Fibroblast of skin of abdomen (primary cell): ENCODE data around the gene STAT3.
"Not testable (repeated sequence)": the region's sequence is repeated elsewhere in the genome, so short reads cannot be mapped to it uniquely, and the experiment has no call there.

Experiments
- DNase-seq: peaks from one replicate; pipeline ENCODE4 v3.0.0-alpha.2; 2013

Gene STAT3

DNA sequence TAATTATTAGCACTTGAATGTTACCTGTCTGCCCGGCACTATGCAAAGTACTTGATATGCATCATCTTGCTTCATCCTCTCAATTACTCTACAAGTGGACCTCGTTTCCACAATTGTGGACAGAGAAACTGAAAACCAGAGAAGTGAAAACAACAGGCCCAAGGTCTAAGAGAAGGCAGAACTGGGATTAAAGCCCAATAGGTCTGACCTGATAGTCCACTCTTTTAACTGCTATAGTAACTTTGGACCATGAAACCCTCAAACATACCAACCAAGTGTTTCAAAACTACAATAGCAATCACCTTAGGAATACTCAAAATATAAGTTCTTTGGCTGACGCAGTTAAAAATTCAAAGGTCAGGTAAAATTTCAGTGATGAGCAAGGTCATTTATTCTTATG lies 7.3 kb downstream of the STAT3 start:
- no peak for DNase-seq

DNA sequence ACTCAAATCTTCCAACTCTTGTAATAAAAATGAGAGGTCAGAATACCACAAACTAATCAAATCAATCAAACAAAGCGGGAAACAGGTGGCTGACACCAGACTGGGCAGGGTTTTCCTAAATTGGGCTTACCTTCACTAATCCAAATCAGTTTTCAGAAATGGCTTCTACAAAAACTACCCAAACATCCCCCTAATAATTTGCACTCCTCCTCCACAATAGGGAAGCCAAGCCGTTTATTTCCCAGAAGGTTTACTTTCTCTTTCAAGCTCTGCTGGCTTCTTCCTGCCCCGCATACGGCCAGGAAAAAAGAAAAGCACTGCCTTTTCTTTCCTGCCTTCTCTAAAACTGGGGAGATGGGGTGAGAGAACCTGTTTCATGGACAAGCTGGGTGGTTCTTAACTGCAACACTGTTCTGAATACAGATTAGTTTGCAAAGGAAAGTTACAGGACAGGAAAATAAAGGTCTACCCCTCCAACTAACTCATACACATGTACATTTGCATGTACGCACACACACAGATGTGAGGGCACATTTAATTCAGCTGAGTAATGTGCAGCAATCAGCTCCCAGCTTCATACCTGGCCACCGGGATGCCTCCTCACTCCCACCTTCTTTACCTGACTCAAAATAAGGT lies 9.2 kb downstream of the STAT3 start:
- no peak for DNase-seq

DNA sequence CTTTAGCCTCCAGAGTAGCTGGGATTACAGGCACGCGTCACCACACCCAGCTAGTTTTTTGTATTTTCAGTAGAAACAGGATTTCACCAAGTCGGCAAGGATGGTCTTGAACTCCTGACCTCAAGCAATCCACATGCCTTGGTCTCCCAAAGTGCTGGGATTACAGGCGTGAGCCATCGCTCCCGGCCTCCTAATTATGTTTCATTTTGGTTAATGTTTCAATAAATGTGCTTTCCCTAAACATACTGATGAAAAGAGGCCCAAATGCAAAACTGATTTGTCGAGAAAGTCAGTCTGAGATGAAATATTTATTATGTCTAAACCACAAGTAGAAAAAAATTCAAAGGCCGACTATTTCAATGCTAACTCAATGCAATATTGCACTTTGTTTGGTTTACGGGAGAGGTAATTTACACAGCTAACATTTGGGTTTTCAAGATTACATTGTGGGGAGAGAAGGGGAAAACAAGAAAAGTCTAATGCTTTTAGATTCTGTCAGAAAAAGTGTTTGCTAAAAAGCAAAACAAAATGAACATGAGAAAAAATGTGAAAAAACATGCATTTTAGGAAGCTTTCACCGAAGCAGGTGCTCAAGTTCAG lies 9.8 kb downstream of the STAT3 start:
- no peak for DNase-seq

DNA sequence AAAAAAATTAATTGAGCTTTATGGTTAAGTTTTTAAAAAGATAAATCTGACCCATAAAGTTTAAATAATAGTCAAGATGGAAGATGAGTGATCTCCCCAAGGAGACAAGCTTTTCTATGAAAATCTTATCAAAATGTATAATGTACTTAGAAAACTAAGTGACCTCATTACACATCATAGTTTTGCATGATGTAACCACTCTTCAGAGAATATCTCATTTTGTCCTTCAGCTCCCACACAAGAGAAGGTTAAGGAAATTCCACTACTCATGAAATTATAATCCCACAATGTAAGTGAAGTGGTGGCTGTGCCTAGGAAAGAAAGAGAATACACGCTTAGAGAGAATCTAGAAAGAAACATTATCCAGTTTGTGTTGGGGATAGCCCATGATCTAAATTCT lies 14.3 kb downstream of the STAT3 start:
- DNase-seq = no peak

DNA sequence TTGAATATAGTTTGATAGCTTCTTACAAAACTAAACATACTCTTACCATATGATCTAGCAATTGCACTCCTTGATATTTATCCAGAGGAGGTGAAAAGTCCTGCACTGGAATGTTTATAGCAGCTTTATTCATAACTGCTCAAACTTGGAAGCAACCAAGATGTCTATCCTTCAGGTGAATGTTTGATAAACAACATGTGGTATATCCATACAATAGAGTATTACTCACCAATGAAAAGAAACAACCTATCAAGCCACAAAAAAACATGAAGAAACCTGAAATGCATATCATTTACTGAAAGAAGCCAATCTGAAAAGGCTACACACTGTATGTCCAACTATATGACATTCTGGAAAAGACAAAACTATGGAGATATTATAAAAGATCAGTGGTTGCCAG lies 16.1 kb downstream of the STAT3 start:
- DNase-seq = no peak

DNA sequence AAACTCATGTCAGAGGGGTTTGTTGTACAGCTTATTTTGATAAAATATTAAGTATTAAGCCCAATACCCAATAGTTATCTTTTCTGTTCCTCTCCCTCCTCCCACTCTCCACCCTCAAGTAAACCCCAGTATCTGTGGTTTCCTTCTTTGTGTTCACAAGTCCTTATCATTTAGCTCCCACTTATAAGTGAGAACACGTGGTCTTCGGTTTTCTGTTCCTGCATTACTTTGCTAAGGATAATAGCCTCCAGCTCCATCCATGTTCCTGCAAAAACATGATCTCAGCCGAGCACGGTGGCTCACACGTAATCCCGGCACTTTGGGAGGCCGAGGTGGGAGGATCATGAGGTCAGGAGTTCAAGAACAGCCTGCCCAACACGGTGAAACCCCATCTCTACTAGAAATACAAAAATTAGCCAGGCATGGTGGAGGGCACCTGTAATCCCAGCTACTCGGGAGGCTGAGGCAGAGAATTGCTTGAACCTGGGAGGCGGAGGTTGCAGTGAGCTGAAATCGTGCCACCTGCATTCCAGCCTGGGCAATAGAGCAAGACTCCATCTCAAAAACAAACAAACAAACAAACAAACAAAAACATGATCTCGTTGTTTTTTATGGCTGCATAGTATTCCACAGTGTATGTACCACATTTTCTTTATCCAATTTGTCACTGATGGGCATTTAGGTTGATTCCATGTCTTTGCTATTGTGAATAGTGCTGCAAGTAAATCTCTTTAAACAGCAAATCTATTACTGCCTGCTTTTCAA lies 19.3 kb downstream of the STAT3 start:
- not testable (repeated sequence) for DNase-seq

DNA sequence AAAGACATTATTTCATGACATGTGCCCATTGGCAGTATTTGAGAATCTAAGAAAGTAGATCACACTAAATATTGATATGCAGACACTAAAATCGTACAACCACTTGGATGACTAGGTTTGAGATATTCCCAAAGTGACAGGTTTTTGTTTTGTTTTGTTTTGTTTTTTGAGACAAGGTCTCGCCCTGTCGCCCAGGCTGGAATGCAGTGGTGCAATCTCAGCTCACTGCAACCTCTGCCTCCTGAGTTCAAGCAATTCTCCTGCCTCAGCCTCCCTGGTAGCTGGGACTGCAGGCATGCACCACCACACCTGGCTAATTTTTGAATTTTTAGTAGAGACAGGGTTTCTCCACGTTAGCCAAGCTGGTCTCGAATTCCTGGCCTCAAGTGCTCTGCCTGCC lies 19.9 kb downstream of the STAT3 start:
- not testable (repeated sequence) for DNase-seq

DNA sequence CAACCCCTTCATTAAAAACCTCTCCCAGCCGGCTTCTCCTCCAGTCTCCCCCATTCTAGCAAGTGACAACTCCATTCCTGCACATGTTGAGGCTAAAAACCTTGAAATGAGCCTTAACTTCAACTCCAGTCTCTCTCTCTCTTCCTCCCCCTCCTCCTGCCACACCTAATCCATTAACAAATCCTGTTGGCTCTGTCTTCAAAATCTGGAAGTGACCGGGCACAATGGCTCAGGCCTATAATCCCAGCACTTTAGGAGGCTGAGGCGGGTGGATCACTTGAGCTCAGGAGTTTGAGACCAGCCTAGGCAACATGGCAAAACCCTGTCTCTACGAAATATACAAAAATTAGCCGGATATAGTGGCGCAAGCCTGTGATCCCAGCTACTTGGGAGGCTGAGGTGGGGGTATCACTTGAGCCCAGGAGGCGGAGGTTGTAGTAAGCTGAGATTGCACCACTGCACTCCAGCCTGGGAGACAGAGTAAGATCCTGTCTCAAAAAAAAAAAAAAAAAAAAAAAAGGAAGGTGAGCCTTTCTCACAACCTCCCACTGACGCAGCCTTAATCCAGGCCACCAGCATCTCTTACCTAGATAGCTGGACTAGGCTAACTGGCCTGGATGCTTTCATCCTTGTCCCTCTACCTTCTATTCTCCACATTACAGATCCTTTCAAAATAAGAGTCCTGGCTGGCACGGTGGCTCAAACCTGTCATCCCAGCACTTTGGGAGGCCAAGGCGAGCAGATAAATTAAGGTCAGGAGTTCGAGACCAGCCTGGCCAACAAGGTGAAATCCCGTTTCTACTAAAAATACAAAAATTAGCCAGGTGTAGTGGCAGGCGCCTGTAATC lies 21.8 kb downstream of the STAT3 start:
- not testable (repeated sequence) for DNase-seq

DNA sequence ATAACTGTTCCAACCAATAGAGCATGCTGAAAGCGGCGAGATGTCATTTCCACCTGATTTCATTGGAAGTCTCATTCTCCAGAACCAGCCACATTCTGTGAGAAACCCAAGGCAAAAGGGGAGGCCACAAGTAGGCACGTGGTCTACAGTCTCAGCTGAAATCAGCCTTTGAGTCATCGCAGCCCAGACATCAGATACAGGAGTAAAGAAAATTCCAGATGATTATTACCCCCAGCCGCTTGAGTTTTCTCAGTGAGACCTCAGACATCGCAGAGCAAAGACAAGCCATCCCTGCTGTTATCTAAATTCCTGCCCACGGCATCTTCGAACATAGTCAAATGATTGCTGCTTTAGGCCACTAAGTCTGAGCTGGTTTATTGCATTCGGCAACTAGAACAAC lies 23.1 kb downstream of the STAT3 start:
- peak; percentile 81 for DNase-seq

DNA sequence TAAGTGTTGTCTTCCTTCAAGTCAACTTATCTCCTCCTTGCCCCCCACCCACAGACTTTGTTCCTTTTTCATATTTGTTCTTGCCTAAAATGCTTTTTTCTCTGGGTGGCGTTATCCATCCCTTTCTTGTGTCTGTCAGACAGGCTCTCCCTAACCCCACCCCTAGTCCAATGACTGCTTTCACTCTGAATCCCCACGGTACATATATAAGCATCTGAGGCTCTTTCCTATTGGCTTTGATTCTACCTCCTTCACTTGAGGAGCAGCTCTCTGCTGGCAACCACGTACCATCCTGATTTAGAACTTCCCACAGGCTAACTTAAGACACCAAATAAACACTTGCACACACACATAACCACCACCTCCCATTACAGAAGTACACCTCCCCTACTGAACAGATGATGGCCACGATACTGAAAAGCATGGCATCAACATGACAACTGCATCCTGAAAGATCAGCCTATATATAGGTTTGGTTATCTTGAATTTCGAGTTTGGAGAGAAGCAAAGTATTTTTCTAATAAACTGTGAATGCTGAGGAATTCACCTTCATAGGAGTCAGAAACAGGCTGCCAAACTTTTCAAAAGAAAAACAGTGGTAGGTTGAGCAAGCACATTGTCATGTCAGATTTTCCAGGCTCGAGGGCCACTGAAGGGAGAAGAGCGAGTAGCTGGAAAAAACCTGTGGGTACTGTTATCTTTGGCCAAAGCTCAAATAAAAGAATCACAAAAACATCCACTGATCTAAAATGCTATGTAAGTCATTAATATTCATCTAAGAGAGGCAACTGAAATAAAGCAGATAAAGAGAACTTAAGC lies 24.3 kb downstream of the STAT3 start:
- peak; percentile 40 for DNase-seq

DNA sequence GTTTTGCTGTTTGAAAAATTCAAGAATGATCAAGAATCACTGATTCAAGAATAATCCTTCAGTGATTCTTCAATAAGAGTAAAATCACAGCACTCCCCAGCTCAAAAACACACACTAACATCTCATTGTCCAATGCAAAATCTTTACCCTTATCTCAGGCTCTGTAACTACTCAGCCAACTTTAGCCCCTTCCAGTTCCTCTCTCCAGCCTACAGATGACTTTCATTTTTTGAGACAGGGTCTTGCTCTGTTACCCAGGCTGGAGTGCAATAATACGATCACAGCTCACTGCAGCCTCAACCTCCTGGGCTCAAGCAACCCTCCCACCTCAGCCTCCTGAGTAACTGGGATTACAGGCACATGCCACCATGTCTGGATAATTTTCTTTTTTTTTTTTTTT lies 25.0 kb downstream of the STAT3 start:
- no peak for DNase-seq

DNA sequence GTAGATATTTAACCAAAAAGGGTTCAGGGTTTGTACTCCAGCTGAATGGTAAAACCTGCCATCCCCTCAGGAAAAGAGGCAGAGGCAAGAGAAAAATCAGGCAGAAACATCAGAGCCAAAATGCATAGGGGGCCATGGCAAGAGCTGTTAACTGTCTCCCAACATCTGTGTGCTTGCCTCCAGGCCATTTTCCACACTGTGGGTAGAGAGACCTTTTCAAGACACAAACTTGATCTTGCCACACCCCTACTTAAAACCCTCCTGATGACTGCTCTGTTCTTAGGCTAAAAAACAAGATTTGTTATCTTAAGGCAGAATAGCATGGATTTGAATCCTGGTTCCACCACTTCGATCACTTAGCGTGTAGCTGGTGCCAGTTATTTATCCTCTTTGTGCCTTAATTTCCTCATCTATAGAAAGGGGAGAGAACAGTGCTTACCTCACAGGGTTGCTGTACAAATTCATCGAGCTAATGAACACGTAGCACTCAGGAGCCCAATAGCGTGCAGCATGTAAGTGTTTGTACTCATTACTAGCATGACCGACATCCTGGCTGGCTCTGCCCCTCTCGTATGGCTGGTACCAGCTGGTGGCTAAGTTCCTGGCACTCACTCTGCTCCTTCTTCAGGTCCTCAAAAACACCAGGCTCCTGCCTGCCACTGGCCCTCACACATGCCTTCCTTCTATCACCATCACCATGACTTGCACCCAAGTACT lies 25.8 kb downstream of the STAT3 start:
- no peak for DNase-seq

DNA sequence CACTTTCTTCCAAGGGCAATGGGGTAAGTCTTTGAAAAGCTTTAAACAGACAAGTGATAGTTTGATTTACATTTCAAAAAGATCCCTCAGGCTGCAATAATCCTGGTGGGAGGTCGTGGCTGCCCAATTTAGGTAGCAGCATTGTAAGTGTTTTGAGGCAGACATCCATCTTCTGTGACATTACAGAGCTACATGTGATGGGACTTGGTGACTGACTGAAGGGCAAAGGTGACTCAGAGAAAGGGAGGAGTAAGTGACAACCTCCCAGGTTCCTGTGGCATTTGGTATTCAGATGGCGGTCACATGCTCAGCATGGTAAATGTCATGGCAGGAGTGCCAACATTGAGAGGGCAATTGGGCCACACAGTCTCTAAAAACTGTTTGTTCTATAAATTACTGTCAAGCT lies 26.5 kb downstream of the STAT3 start:
- DNase-seq = no peak

DNA sequence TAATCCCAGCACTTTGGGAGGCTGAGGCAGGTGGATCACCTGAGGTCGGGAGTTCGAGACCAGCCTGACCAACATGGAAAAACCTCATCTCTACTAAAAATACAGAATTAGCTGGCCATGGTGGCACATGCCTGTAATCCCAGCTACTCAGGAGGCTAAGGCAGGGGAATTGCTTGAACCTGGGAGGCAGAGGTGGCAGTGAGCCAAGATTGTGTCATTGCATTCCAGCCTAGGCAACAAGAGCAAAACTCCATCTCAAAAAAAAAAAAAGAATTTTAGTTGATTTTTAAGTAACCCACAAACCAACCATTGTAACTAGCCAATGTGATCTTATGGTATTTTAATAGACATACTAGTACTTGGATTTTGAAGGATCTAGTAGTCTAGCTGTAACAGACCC lies 27.9 kb downstream of the STAT3 start:
- DNase-seq = peak; percentile 61

DNA sequence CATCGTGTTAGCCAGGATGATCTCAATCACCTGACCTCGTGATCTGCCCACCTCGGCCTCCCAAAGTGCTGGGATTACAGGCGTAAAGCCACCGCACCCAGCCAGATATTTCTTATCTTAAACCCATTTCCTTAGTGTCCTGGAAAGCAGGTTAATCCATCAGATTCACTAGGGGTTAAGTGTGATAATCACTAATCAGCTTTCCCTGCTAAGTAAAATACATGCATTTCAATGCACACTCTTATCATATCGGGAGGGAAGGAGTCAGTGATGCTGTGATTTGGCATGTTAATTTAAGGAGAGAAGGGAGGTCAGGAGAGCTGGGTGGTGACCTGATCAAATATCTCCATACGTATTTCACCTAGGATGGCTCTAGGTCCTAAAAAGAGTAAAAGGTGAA lies 29.1 kb downstream of the STAT3 start:
- no peak for DNase-seq

DNA sequence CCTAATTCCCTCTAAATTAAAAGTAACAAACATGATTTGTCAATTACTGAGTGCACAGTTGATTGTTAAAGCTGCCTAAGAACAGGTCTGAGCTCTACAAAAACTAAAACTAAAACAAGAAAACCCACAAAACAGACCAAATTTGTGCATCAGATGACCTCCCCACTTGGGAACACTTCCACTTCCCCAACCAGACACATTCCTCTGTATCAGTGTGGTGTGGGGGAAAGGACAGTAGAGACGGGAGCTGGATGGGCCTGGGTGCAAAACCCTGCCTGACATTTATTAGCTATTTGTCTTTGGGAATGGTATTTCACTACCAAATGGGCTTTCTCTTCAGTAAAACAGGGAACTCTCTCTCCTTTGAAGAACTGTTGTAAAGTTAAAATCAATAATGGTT lies 29.8 kb downstream of the STAT3 start:
- no peak for DNase-seq

DNA sequence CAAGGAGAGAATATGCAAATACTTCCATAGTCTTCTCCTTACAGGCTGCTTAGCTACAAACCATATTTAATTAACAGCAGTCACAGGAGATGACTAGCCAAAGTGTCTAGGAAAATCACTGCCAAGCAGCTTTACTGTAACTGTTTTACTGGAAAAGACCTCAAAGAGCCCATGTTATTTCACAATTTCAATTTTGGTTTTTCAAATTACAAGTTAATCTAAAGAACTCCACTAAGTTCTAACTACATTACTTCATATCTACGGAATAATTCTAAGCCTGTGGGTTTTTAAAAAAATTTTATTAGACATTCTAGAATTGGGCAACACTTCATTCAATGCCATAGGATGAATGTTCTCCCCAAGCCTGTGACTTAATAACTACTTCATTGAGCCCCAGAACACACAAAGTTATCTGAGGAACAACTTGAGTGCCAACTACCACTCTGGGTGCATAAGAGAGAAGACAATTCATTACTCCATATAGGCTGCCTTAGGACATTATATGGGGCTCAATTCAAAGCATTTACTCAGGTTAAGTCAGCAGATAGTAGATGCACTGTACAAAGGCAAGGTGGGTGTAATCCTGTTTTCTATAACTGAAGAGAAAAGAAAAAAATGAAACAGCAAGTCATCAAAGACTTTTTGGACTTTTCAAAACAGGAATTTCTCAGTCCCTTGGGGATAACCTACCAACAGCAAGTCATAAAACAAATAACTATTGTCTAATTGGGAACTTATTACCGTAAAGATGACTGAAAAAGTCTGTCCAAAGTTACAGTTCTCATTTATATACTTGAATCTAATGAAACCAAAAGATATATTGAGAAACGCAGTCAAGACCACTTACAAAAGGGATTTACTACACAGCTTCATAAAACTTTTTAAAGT lies 33.0 kb downstream of the STAT3 start:
- peak; percentile 71 for DNase-seq

DNA sequence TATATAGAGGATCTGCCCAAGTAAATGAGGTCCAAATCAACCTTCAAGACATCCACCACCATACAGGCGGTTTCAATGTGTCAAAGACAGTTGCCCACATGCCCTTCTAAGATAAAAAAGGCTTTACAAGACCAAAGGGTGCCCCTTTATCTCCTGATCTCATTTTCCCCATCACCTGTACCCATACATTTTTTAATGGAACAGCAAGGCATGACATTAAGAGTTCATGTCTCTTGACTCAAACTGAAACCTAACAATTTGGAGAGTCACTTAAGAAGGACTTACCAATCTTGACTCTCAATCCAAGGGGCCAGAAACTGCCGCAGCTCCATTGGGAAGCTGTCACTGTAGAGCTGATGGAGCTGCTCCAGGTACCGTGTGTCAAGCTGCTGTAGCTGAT lies 40.1 kb downstream of the STAT3 start:
- no peak for DNase-seq

DNA sequence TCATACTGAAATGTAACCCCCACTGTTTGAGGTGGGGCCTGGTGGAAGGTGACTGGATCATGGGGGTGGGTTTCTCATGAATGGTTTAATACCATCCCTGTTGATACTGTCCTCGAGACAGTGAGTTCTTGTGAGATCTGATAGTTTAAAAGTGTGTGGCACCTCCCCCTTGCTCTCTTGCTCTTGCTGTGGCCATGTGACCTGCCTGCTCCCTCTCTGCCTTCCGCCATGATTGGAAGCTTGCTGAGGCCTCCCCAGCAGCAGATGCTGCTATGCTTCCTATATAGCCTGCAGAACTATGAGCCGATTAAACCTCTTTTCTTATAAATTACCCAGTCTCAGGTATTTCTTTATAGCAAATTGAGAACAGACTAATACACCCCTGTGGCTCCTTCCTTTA lies 40.6 kb downstream of the STAT3 start:
- no peak for DNase-seq

DNA sequence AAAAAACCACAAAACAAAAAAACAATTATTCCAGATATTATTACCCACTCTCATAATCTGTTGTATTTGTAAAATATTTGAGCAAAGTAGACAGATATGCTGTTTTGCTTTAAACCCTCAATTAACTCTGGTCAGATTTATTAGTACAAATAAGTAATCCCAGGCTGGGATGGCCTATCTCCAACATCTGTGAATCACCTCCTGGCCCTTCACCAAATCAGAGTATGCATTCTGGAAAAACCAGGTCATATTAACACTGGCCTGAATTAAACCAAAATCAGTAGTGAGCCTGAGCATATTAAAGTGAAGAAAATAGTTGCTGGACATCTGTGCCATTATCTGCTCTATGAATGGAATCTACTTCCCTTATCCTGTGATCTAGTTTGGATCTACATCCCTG lies 41.0 kb downstream of the STAT3 start:
- DNase-seq = peak; percentile 90

DNA sequence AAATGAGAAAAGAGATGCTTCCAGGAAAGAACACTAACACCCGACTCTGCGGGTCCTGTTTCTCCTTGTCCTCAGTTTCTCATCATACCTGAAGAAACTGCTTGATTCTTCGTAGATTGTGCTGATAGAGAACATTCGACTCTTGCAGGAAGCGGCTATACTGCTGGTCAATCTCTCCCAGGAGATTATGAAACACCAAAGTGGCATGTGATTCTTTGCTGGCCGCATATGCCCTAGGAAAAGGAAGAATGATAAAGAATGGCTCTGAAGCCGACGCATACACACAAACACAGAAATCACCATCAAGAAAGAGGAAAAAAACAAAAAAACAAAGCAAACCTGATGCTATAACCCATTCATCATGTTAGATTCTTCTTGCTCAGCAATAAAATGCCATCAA lies 41.8 kb downstream of the STAT3 start:
- DNase-seq = no peak
